HG03064 (cell line): ENCODE results near the gene FAM237A.

ENCODE experiments used
- ATAC-seq: cut with Tn5 transposase; IDR thresholded peaks from one replicate; pipeline ENCODE4 v1.9.1; 2021; ENCODE audit warnings: low read depth; ENCODE audit not compliant: unreplicated experiment

Gene FAM237A

DNA sequence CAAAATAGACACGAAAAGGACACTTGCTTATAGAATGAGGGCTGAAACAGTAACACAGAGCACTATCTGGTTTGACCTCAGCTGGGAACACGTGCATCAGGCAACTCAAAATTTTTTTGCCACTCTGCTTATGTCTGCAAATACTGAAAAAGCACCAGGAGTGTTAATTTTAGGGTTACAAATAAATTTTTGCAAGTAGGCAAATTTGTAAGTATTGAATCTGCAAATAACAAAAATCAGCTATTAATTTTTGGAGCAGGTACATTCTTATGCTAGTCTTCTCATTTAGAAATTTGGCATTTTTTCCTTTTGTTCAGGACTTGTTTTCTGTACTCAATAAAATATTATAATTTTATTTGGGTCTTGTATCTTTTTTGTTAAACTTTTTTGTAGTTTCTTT lies 46.2 kb downstream of the FAM237A start:
- ATAC-seq: no peak

DNA sequence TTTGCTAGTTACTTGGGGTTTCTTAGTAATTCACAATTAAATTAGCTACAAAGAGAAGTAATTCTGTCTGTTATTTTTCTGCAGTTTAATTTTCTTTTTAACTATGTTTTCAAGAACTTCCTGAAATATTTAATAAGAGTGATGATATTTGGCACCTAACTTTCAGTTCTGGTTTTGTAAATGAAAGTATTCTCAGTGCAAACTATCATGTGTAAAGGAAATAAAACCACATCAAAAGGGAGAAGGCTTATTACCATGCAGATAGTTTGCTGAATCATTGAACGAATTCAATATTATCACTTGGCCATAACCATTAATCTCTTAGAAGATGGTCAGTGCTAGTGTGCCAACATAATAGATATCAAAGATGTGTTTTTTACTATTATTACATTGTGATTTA lies 46.7 kb downstream of the FAM237A start:
- no peak for ATAC-seq

DNA sequence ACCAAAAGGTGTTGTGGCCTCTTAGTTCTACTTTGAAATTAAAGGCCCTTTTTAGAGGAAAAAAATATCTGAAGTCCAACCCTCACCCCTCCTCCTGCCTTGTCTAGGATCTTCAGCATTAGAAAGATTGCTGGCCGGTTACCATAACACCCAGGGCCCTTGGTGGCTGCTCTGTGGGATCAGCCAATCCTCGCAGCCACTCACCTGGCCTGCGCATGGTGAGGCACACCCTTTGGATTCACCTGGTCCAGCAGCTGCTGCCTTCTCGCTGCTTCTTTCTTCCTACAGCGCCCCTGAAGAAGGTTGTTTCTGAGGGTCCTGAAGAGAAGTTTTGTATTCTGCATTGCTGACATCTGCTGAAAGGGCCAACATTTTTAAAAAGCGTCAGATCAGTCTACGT lies 50.7 kb downstream of the FAM237A start:
- ATAC-seq: no peak

DNA sequence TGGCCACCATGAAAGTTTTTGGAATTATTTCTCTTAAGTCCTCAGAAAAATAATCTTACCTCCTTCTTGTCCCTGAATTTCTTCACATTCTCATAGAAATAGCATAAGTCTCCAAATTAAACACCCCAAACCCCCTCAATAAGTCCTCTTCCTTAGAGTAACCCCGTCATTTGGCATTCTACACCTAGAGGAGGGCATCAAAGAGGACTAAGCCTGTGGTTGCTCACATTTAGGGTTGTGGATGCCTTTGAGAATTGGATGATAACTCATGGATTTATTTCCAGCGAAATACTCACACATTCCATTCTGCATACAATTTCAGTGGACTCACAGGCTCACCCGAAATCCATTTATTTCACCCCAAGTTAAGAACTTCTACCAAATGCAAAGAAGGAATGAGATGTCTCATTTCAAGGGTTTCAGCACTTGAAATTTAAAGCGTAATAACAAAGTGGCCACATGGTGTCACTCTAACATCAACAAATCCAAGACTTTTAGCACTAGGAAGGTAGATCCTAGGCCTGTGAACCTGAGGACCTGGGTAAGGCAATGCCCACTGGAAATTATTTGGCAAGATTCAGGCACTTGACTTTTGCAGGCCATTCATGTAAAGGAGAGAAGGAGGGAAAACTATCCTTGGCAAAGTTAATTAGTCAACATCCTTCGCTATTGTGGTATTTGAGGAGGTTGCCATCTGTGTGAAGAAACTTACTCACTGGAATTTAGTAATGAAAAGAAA lies 51.3 kb downstream of the FAM237A start:
- no peak for ATAC-seq

DNA sequence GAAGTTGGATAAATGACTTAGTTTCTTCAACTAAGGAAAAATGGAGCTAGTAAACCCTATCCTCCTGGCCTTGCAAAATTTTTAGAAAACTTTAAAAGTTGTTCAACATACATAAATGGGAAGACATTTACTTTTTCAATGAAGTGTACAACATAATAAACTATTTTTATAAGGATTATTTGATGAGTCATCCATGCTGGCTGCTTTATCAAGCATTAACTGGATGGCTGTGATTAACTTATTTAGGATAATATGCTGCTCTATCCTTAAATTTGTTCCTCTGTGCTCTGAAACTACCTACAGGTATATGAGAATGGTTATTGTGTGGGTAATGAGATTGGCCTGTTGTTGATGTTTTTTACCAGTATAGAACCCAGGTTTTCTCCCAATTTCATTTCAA lies 54.6 kb downstream of the FAM237A start:
- ATAC-seq: no peak

DNA sequence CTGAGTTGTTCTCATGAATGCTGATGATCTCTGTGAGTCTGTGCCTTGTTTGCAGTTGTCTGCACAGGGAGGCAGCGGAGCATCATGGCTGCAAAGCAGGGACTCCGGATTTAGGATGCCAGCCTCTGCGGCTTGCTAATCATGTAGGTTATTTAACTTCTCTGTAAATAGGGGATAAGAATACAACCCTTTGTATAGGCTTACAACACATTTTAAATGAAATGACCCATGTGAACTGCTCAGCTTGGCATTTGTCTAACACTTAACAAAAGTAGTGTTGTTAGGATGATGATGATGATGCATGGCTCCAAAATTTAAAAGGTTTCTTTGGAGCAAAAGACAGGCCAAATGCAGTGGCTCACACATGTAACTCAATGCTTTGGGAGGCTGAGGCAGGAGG lies 56.5 kb downstream of the FAM237A start:
- ATAC-seq: no peak
